Measurements from ENCODE around the gene DUSP10.

DUSP10 gene

GRCh38 chr1:221741703-221742554 lies at the start of gene DUSP10:
TSS of gene DUSP10 (minus strand) at chr1:221742089. CDS start at chr1:221739744, 2,345 bp downstream.
- peaks cover 49% of the 10 kb centered on the region for H3K79me2 ChIP-seq (ENCODE audit: control insufficient read depth, insufficient read depth, low read length, unreplicated experiment)
- peaks cover 26% of the 10 kb centered on the region for H3K36me3 ChIP-seq (ENCODE audit: insufficient read depth, low read length)
- peak within 1 kb of the TSS; percentile 94 for H3K4me3 ChIP-seq (ENCODE audit: low read depth, low read length)
- peak within 1 kb of the TSS; percentile 82 for H2AFZ ChIP-seq (ENCODE audit: low read length, unreplicated experiment)
- H3K27ac ChIP-seq (ENCODE audit: low read depth, low read length), result peak within 1 kb of the TSS; percentile 95
- peaks cover 21% of the 10 kb centered on the region for H3K4me1 ChIP-seq (ENCODE audit: control insufficient read depth, insufficient read depth, low read length, unreplicated experiment)
- H3K27me3 ChIP-seq (ENCODE audit: insufficient read depth, low read length), result no peaks in the 10 kb centered on the region

- H3K36me3 ChIP-seq (ENCODE audit: insufficient read depth, low read length), result no peaks in the 10 kb centered on the region
- no peaks in the 10 kb centered on the region for H3K4me1 ChIP-seq (ENCODE audit: control insufficient read depth, insufficient read depth, low read length, unreplicated experiment)
- H2AFZ ChIP-seq (ENCODE audit: low read length, unreplicated experiment), result no peak overlapping the region
- H3K4me3 ChIP-seq (ENCODE audit: low read depth, low read length), result no peak overlapping the region
- no peak overlapping the region for H3K27ac ChIP-seq (ENCODE audit: low read depth, low read length)
- no peaks in the 10 kb centered on the region for H3K79me2 ChIP-seq (ENCODE audit: control insufficient read depth, insufficient read depth, low read length, unreplicated experiment)
- H3K27me3 ChIP-seq (ENCODE audit: insufficient read depth, low read length), result no peaks in the 10 kb centered on the region
These were observed 46.6 kb upstream of the DUSP10 start for GRCh38 chr1:221788466-221788865.

GRCh38 chr1:221786647-221787046 lies 44.8 kb upstream of the DUSP10 start:
- H2AFZ ChIP-seq (ENCODE audit: low read length, unreplicated experiment), result no peak overlapping the region
- H3K27me3 ChIP-seq (ENCODE audit: insufficient read depth, low read length), result no peaks in the 10 kb centered on the region
- no peaks in the 10 kb centered on the region for H3K79me2 ChIP-seq (ENCODE audit: control insufficient read depth, insufficient read depth, low read length, unreplicated experiment)

GRCh38 chr1:221783936-221784335 lies 42.0 kb upstream of the DUSP10 start:
- Histone ChIP-seq H3K4me1 (ENCODE audit: control insufficient read depth, insufficient read depth, low read length, unreplicated experiment) (no peaks in the 10 kb centered on the region), H2AFZ (ENCODE audit: low read length, unreplicated experiment) (no peak overlapping the region), H3K4me3 (ENCODE audit: low read depth, low read length) (no peak overlapping the region), H3K79me2 (ENCODE audit: control insufficient read depth, insufficient read depth, low read length, unreplicated experiment) (no peaks in the 10 kb centered on the region), H3K27me3 (ENCODE audit: insufficient read depth, low read length) (no peaks in the 10 kb centered on the region), H3K36me3 (ENCODE audit: insufficient read depth, low read length) (no peaks in the 10 kb centered on the region), H3K27ac (ENCODE audit: low read depth, low read length) (no peak overlapping the region)

More at GRCh38 chr1:221786647-221787046, 44.8 kb upstream of the DUSP10 start:
- no peaks in the 10 kb centered on the region for H3K4me1 ChIP-seq (ENCODE audit: control insufficient read depth, insufficient read depth, low read length, unreplicated experiment)
- no peaks in the 10 kb centered on the region for H3K36me3 ChIP-seq (ENCODE audit: insufficient read depth, low read length)
- H3K4me3 ChIP-seq (ENCODE audit: low read depth, low read length), result no peak overlapping the region
- H3K27ac ChIP-seq (ENCODE audit: low read depth, low read length), result no peak overlapping the region

GRCh38 chr1:221783437-221783836 lies 41.5 kb upstream of the DUSP10 start:
- no peaks in the 10 kb centered on the region for H3K79me2 ChIP-seq (ENCODE audit: control insufficient read depth, insufficient read depth, low read length, unreplicated experiment)
- no peaks in the 10 kb centered on the region for H3K4me1 ChIP-seq (ENCODE audit: control insufficient read depth, insufficient read depth, low read length, unreplicated experiment)

GRCh38 chr1:221782970-221783369 lies 41.1 kb upstream of the DUSP10 start:
- Histone ChIP-seq H2AFZ (ENCODE audit: low read length, unreplicated experiment) (no peak overlapping the region), H3K36me3 (ENCODE audit: insufficient read depth, low read length) (no peaks in the 10 kb centered on the region), H3K4me1 (ENCODE audit: control insufficient read depth, insufficient read depth, low read length, unreplicated experiment) (no peaks in the 10 kb centered on the region), H3K79me2 (ENCODE audit: control insufficient read depth, insufficient read depth, low read length, unreplicated experiment) (no peaks in the 10 kb centered on the region), H3K27ac (ENCODE audit: low read depth, low read length) (no peak overlapping the region), H3K27me3 (ENCODE audit: insufficient read depth, low read length) (no peaks in the 10 kb centered on the region), H3K4me3 (ENCODE audit: low read depth, low read length) (no peak overlapping the region)

More at GRCh38 chr1:221783437-221783836, 41.5 kb upstream of the DUSP10 start:
- H2AFZ ChIP-seq (ENCODE audit: low read length, unreplicated experiment), result no peak overlapping the region
- H3K27ac ChIP-seq (ENCODE audit: low read depth, low read length), result no peak overlapping the region
- no peaks in the 10 kb centered on the region for H3K27me3 ChIP-seq (ENCODE audit: insufficient read depth, low read length)
- H3K36me3 ChIP-seq (ENCODE audit: insufficient read depth, low read length), result no peaks in the 10 kb centered on the region
- no peak overlapping the region for H3K4me3 ChIP-seq (ENCODE audit: low read depth, low read length)

GRCh38 chr1:221782477-221782876 lies 40.6 kb upstream of the DUSP10 start:
- Histone ChIP-seq H3K27ac (ENCODE audit: low read depth, low read length) (no peak overlapping the region), H2AFZ (ENCODE audit: low read length, unreplicated experiment) (no peak overlapping the region), H3K27me3 (ENCODE audit: insufficient read depth, low read length) (no peaks in the 10 kb centered on the region), H3K4me1 (ENCODE audit: control insufficient read depth, insufficient read depth, low read length, unreplicated experiment) (no peaks in the 10 kb centered on the region), H3K36me3 (ENCODE audit: insufficient read depth, low read length) (no peaks in the 10 kb centered on the region), H3K79me2 (ENCODE audit: control insufficient read depth, insufficient read depth, low read length, unreplicated experiment) (no peaks in the 10 kb centered on the region), H3K4me3 (ENCODE audit: low read depth, low read length) (no peak overlapping the region)

GRCh38 chr1:221781102-221781755 lies 39.3 kb upstream of the DUSP10 start:
- Histone ChIP-seq H3K27ac (ENCODE audit: low read depth, low read length) (no peak overlapping the region), H2AFZ (ENCODE audit: low read length, unreplicated experiment) (no peak overlapping the region), H3K27me3 (ENCODE audit: insufficient read depth, low read length) (no peaks in the 10 kb centered on the region), H3K79me2 (ENCODE audit: control insufficient read depth, insufficient read depth, low read length, unreplicated experiment) (no peaks in the 10 kb centered on the region), H3K4me1 (ENCODE audit: control insufficient read depth, insufficient read depth, low read length, unreplicated experiment) (no peaks in the 10 kb centered on the region), H3K4me3 (ENCODE audit: low read depth, low read length) (no peak overlapping the region), H3K36me3 (ENCODE audit: insufficient read depth, low read length) (no peaks in the 10 kb centered on the region)

GRCh38 chr1:221780175-221780574 lies 38.3 kb upstream of the DUSP10 start:
- H3K27ac ChIP-seq (ENCODE audit: low read depth, low read length), result no peak overlapping the region
- no peaks in the 10 kb centered on the region for H3K27me3 ChIP-seq (ENCODE audit: insufficient read depth, low read length)
- no peaks in the 10 kb centered on the region for H3K36me3 ChIP-seq (ENCODE audit: insufficient read depth, low read length)
- H2AFZ ChIP-seq (ENCODE audit: low read length, unreplicated experiment), result no peak overlapping the region
- no peak overlapping the region for H3K4me3 ChIP-seq (ENCODE audit: low read depth, low read length)
- H3K79me2 ChIP-seq (ENCODE audit: control insufficient read depth, insufficient read depth, low read length, unreplicated experiment), result no peaks in the 10 kb centered on the region
- H3K4me1 ChIP-seq (ENCODE audit: control insufficient read depth, insufficient read depth, low read length, unreplicated experiment), result no peaks in the 10 kb centered on the region

GRCh38 chr1:221779771-221780170 lies 37.9 kb upstream of the DUSP10 start:
- no peaks in the 10 kb centered on the region for H3K4me1 ChIP-seq (ENCODE audit: control insufficient read depth, insufficient read depth, low read length, unreplicated experiment)
- H2AFZ ChIP-seq (ENCODE audit: low read length, unreplicated experiment), result no peak overlapping the region
- no peaks in the 10 kb centered on the region for H3K27me3 ChIP-seq (ENCODE audit: insufficient read depth, low read length)
- H3K4me3 ChIP-seq (ENCODE audit: low read depth, low read length), result no peak overlapping the region
- no peaks in the 10 kb centered on the region for H3K36me3 ChIP-seq (ENCODE audit: insufficient read depth, low read length)
- H3K79me2 ChIP-seq (ENCODE audit: control insufficient read depth, insufficient read depth, low read length, unreplicated experiment), result no peaks in the 10 kb centered on the region
- no peak overlapping the region for H3K27ac ChIP-seq (ENCODE audit: low read depth, low read length)

Data from ACC112 (cell line).